H1 (cell line): ENCODE results near the gene ASGR1. TPM values are rescaled to one million over a fixed set of nuclear protein-coding genes. Genes with fewer than 3 reads are reported as not detected.

Source experiments
- CTCF ChIA-PET: fragments of 300-600 bp; sonication (Branson Sonifier 250); formaldehyde crosslinking; loops from one replicate; lab custom pipeline; 2021; ENCODE audit not compliant: partially characterized antibody; lab: Charles Lee
- POLR2A ChIA-PET: fragments of 300-600 bp; sonication (Branson Sonifier 250); formaldehyde crosslinking; loops from one replicate; lab custom pipeline; 2021; ENCODE audit warnings: inconsistent platforms; ENCODE audit not compliant: partially characterized antibody; lab: Charles Lee
- DNase-seq, 2 experiments: peaks; one replicate each; pipeline versions ENCODE4 v3.0.0 to v3.0.0-alpha.2; 2010 to 2022; ENCODE audit warnings: low spot score in 2 of 2, low read depth in 1 of 2, mixed read lengths in 1 of 2
- FAIRE-seq: peaks from 2 replicates; lab custom pipeline; 2011; peaks lifted over from hg19 to GRCh38; lab: Jason Lieb, UNC
- H2AFZ ChIP-seq: 2 replicates; pipeline ENCODE4 v1.8.1; 2012; ENCODE audit warnings: low read length, inconsistent platforms
- H2AK5ac ChIP-seq: 2 replicates; pipeline ENCODE4 v1.6.1; 2013; ENCODE audit warnings: low read depth, low read length
- H2BK120ac ChIP-seq: replicated peaks from 2 replicates; pipeline ENCODE3; 2013; ENCODE audit warnings: low read depth, low read length, inconsistent platforms
- H2BK12ac ChIP-seq: 2 replicates; pipeline ENCODE4 v1.6.1; 2013; ENCODE audit warnings: low read depth, low read length
- H2BK15ac ChIP-seq: 2 replicates; pipeline ENCODE4 v1.6.1; 2013; ENCODE audit warnings: low read length
- H2BK20ac ChIP-seq: 2 replicates; pipeline ENCODE4 v1.6.1; 2013; ENCODE audit warnings: low read length
- H2BK5ac ChIP-seq: 2 replicates; pipeline ENCODE4 v1.6.1; 2013; ENCODE audit warnings: low read depth, low read length
- H3K14ac ChIP-seq: 2 replicates; pipeline ENCODE4 v1.6.1; 2013; ENCODE audit warnings: inconsistent platforms; ENCODE audit not compliant: insufficient read length
- H3K18ac ChIP-seq: 2 replicates; pipeline ENCODE4 v1.6.1; 2013; ENCODE audit warnings: low read length; ENCODE audit errors: extremely low read depth
- H3K23ac ChIP-seq: 2 replicates; pipeline ENCODE4 v1.6.1; 2013; ENCODE audit warnings: inconsistent platforms; ENCODE audit not compliant: insufficient read length
- H3K23me2 ChIP-seq: 2 replicates; pipeline ENCODE4 v1.6.1; 2013; ENCODE audit warnings: low read depth, low read length
- H3K27ac ChIP-seq: 2 replicates; pipeline ENCODE4 v1.6.1; 2011; ENCODE audit warnings: low read depth, low read length, inconsistent platforms
- H3K27me3 ChIP-seq, 4 experiments: replicated peaks in 1 of 4; 1 replicate in 1 of 4; 2 replicates in 3 of 4; pipeline versions ENCODE4 v1.6.1 to v1.8.1; 2011 to 2013; ENCODE audit warnings: low read length in 3 of 4, mild to moderate bottlenecking in 3 of 4, inconsistent platforms in 2 of 4, mixed read lengths in 2 of 4, moderate library complexity in 1 of 4; ENCODE audit not compliant: control insufficient read depth in 3 of 4, insufficient read depth in 3 of 4; ENCODE audit errors: extremely low read depth in 1 of 4
- H3K36me3 ChIP-seq, 4 experiments: 2 replicates each; pipeline versions ENCODE4 v1.6.1 to v1.8.1; 2011 to 2013; ENCODE audit warnings: mild to moderate bottlenecking in 4 of 4, low read length in 3 of 4, moderate library complexity in 2 of 4, control low read depth in 1 of 4, inconsistent platforms in 1 of 4; ENCODE audit not compliant: insufficient read depth in 4 of 4, control insufficient read depth in 2 of 4
- H3K4ac ChIP-seq: replicated peaks from 2 replicates; pipeline ENCODE3; 2013; ENCODE audit warnings: low read length, low read depth, mixed read lengths, inconsistent platforms; ENCODE audit not compliant: insufficient read length
- H3K4me1 ChIP-seq, 4 experiments: replicated peaks in 1 of 4; 1 replicate in 1 of 4; 2 replicates in 3 of 4; pipeline versions ENCODE4 v1.6.1 to v1.8.1; 2011 to 2013; ENCODE audit warnings: low read length in 3 of 4, inconsistent platforms in 2 of 4, mixed read lengths in 1 of 4; ENCODE audit not compliant: insufficient read depth in 4 of 4, control insufficient read depth in 3 of 4
- H3K4me2 ChIP-seq, 2 experiments: 2 replicates each; pipeline versions ENCODE4 v1.6.1 to v1.8.1; 2011 to 2013; ENCODE audit warnings: low read depth in 2 of 2, low read length in 2 of 2, control low read depth in 1 of 2, inconsistent platforms in 1 of 2, mild to moderate bottlenecking in 1 of 2; ENCODE audit not compliant: insufficient read depth in 1 of 2
- H3K4me3 ChIP-seq, 4 experiments: fragments of 200-600, 300-600 bp in 1 of 4; sonication (generic), shearing (Covaris generic), sonication (Bioruptor Twin) in 1 of 4; 2 replicates each; pipeline versions ENCODE4 v1.5.1 to v1.8.1; 2011 to 2016; ENCODE audit warnings: low read length in 4 of 4, low read depth in 3 of 4, control low read depth in 2 of 4, inconsistent platforms in 2 of 4, mild to moderate bottlenecking in 2 of 4, mixed read lengths in 1 of 4, moderate library complexity in 1 of 4; ENCODE audit not compliant: insufficient read depth in 2 of 4; ENCODE audit errors: extremely low read depth in 1 of 4
- H3K56ac ChIP-seq: replicated peaks from 2 replicates; pipeline ENCODE3; 2013; ENCODE audit warnings: low read depth, mild to moderate bottlenecking, mixed read lengths, low read length, inconsistent platforms; ENCODE audit not compliant: insufficient read length
- H3K79me1 ChIP-seq: 2 replicates; pipeline ENCODE4 v1.6.1; 2013; ENCODE audit warnings: low read depth, low read length, control low read depth
- H3K79me2 ChIP-seq, 2 experiments: 2 replicates each; pipeline versions ENCODE4 v1.6.1 to v1.8.1; 2012 to 2013; ENCODE audit warnings: low read length in 2 of 2, mild to moderate bottlenecking in 2 of 2, inconsistent platforms in 1 of 2; ENCODE audit not compliant: insufficient read depth in 2 of 2, control insufficient read depth in 1 of 2
- H3K9ac ChIP-seq, 4 experiments: replicated peaks in 1 of 4; 1 replicate in 1 of 4; 2 replicates in 3 of 4; pipeline versions ENCODE4 v1.6.1 to v1.8.1; 2011 to 2013; ENCODE audit warnings: low read depth in 3 of 4, low read length in 3 of 4, control low read depth in 2 of 4, mild to moderate bottlenecking in 2 of 4, moderate library complexity in 2 of 4, inconsistent platforms in 1 of 4; ENCODE audit errors: extremely low read depth in 1 of 4
- H3K9me3 ChIP-seq, 2 experiments: 2 replicates each; pipeline versions ENCODE4 v1.6.1 to v1.8.1; 2012 to 2013; ENCODE audit warnings: mild to moderate bottlenecking in 2 of 2, moderate library complexity in 2 of 2, control low read depth in 1 of 2, inconsistent platforms in 1 of 2, low read depth in 1 of 2, low read length in 1 of 2, mixed read lengths in 1 of 2; ENCODE audit not compliant: insufficient read depth in 2 of 2
- H4K20me1 ChIP-seq, 2 experiments: replicated peaks in 1 of 2; 2 replicates each; pipeline versions ENCODE3 to v1.8.1; 2011 to 2013; ENCODE audit warnings: inconsistent platforms in 2 of 2, low read length in 2 of 2, mild to moderate bottlenecking in 1 of 2; ENCODE audit not compliant: insufficient read depth in 2 of 2, control insufficient read depth in 1 of 2
- H4K5ac ChIP-seq: 2 replicates; pipeline ENCODE4 v1.6.1; 2013; ENCODE audit warnings: low read length, low read depth, mixed read lengths, inconsistent platforms; ENCODE audit not compliant: insufficient read length
- H4K8ac ChIP-seq: 2 replicates; pipeline ENCODE4 v1.8.0; 2013; ENCODE audit warnings: mild to moderate bottlenecking, moderate library complexity, low read length, inconsistent platforms; ENCODE audit not compliant: insufficient read depth; ENCODE audit errors: extremely low read depth
- H4K91ac ChIP-seq: replicated peaks from 2 replicates; pipeline ENCODE3; 2013; ENCODE audit warnings: low read length, mixed read lengths, inconsistent platforms; ENCODE audit not compliant: insufficient read length
- ASH2L ChIP-seq: fragments of 200-600, 300-600 bp; sonication (generic); IDR thresholded peaks from one replicate; pipeline ENCODE4 v1.7.1; 2017; ENCODE audit warnings: low read length
- CBX5 ChIP-seq: fragments of 300-800, 300-1000 bp; sonication (generic); IDR thresholded peaks from 2 replicates; pipeline ENCODE4 v1.7.1; 2016; ENCODE audit warnings: antibody characterized with exemption, low read length, low read depth
- CEBPB ChIP-seq: IDR thresholded peaks from 2 replicates; pipeline ENCODE4 v1.6.1; 2012; ENCODE audit warnings: low read depth, low read length
- EP300 ChIP-seq, 2 experiments: IDR thresholded peaks; 1 replicate in 1 of 2; 2 replicates in 1 of 2; pipeline ENCODE4 v1.6.1; 2011 to 2012; ENCODE audit warnings: low read depth in 2 of 2, low read length in 2 of 2, mild to moderate bottlenecking in 2 of 2, borderline replicate concordance in 1 of 2, inconsistent platforms in 1 of 2, moderate library complexity in 1 of 2
- JUND ChIP-seq: IDR thresholded peaks from 2 replicates; pipeline ENCODE4 v1.6.1; 2011; ENCODE audit warnings: mild to moderate bottlenecking, improper control_type of control experiment, low read length
- POLR2A ChIP-seq, 2 experiments: IDR thresholded peaks; 1 replicate in 1 of 2; 2 replicates in 1 of 2; pipeline ENCODE4 v1.6.1; 2011; ENCODE audit warnings: low read depth in 2 of 2, low read length in 2 of 2, mild to moderate bottlenecking in 2 of 2; ENCODE audit errors: control extremely low read depth in 1 of 2
- POLR2AphosphoS5 ChIP-seq: IDR thresholded peaks from 2 replicates; pipeline ENCODE4 v1.6.1; 2011; ENCODE audit warnings: low read depth, low read length
- RBBP5 ChIP-seq: IDR thresholded peaks from 2 replicates; pipeline ENCODE4 v1.7.1; 2012; ENCODE audit warnings: low read depth, mild to moderate bottlenecking, inconsistent platforms, low read length, moderate library complexity, borderline replicate concordance
- RFX5 ChIP-seq: IDR thresholded peaks from 2 replicates; pipeline ENCODE4 v1.6.1; 2011; ENCODE audit warnings: low read depth, low read length, improper control_type of control experiment, borderline replicate concordance
- SIX5 ChIP-seq: IDR thresholded peaks from 2 replicates; pipeline ENCODE4 v1.6.1; 2011; ENCODE audit warnings: mild to moderate bottlenecking, low read depth, low read length
- SP1 ChIP-seq: IDR thresholded peaks from 2 replicates; pipeline ENCODE4 v1.6.1; 2011; ENCODE audit warnings: low read depth, low read length
- TAF1 ChIP-seq: IDR thresholded peaks from 2 replicates; pipeline ENCODE4 v1.6.1; 2011; ENCODE audit warnings: mild to moderate bottlenecking, low read depth, low read length
- TCF12 ChIP-seq: IDR thresholded peaks from 2 replicates; pipeline ENCODE4 v1.6.1; 2011; ENCODE audit warnings: low read depth, mild to moderate bottlenecking, low read length
- WGBS, 2 experiments: shearing (Covaris generic) in 1 of 2; methylation state at CpG; one replicate each; pipeline versions ENCODE4 v1.1.6 to v1.1.7; 2013 to 2015; ENCODE audit warnings: low lambda C conversion rate in 2 of 2, mixed read lengths in 2 of 2, inconsistent platforms in 1 of 2, low coverage in 1 of 2, missing lambda C conversion rate in 1 of 2; ENCODE audit not compliant: insufficient replicate concordance in 2 of 2, insufficient coverage in 1 of 2, insufficient read length in 1 of 2; ENCODE audit errors: extremely low coverage in 1 of 2, missing lambda C conversion rate in 1 of 2; 5-methylcytosine and 5-hydroxymethylcytosine counted together
- polyA plus RNA-seq, 7 experiments: library from polyadenylated mRNA; depleted of rRNA in 3 of 7; stranded (reverse) in 5 of 7; unstranded in 2 of 7; fragments of >200 nt in 5 of 7; fragments of 200-250 nt in 2 of 7; gene quantifications; 1 replicate in 5 of 7; 2 replicates in 1 of 7; 4 replicates in 1 of 7; pipeline versions ENCODE4 v1.2.1 to v1.2.3, GENCODE V29; 2011 to 2013; ENCODE audit warnings: missing spikeins in 2 of 7, mixed read lengths in 2 of 7
- total RNA-seq: library from RNA; stranded (reverse); fragmentation: NEBNext Ultra II Directional; extraction: Animal tissue kit (Norgen Biotek cat#: 25700); gene quantifications from 2 replicates; pipeline ENCODE4 v1.2.1, GENCODE V29; 2021

ASGR1 gene
- total and polyA plus RNA-seq, 2 of the 8 experiments (the other 6 are each of a cell fraction or from before 2014, with no cell fraction given): 10.8 to 14.5 TPM

DNA sequence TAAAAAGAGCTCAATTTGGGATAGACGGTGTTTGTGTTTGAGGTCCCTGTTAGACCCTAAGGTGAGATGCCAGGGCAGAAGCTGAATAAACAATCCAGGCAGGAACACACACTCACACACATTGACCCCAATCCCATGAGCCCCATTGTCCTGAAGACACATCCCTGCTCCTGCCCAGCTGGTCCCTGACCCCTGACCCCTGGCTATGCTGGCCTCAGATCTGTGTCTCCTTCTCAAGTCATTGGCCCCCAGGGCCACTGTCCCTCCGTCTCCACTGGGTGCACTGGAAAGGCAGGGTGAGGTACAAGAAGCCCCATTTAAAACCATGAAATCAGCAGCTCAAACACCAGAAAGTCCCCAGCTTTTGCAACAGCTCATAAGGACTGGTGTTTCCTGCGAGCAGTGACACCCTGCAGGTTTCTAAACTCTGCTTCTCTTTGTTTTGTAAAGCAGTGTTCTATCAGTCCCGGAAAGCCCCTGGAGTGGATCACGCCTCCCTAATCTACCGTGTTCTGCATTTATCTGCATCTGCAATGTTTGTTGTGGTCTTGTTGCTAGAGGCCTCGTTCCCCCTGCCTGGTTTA is 46.6 kb downstream of the ASGR1 start:
- Histone ChIP-seq H3K4me3 (peak overlapping the region in 3 of 4 experiments; percentile 9 to 37 (median 23); a peak in 3 of 8 replicates), H3K79me2 (no peaks in the 10 kb centered on the region), H3K14ac (no peak overlapping the region), H3K9ac (peak overlapping the region in 2 of 4 experiments; percentile 62 to 66; a peak in 4 of 7 replicates), H3K9me3 (no peaks in the 10 kb centered on the region), H2AFZ (no peak overlapping the region), H2BK12ac (peak overlapping the region; percentile 85), H3K18ac (peak overlapping the region; percentile 76; the same call in 1 of the 2 replicates), H2BK20ac (no peak overlapping the region), H3K56ac (no peak overlapping the region), H4K8ac (no peak overlapping the region), H3K23ac (no peak overlapping the region), H3K27ac (peak overlapping the region; percentile 94), H3K79me1 (no peaks in the 10 kb centered on the region), H2AK5ac (no peak overlapping the region), H2BK5ac (peak overlapping the region; percentile 72; the same call in 1 of the 2 replicates), H3K36me3 (no peaks in the 10 kb centered on the region), H3K4me1 (peaks cover 10 to 32% (median 22%) of the 10 kb centered on the region in 4 experiments), H3K27me3 (no peaks in the 10 kb centered on the region; a peak in 1 of 7 replicates), H4K5ac (no peak overlapping the region), H2BK15ac (peak overlapping the region; percentile 48; the same call in 1 of the 2 replicates), H3K4me2 (peak overlapping the region; percentile 8 to 63), H4K91ac (peak overlapping the region; percentile 3), H3K4ac (no peak overlapping the region), H2BK120ac (no peak overlapping the region), H4K20me1 (no peaks in the 10 kb centered on the region), H3K23me2 (no peaks in the 10 kb centered on the region)
- WGBS, 2 experiments: 4% methylated on average over 6 of the region's 7 CpGs; no CpG with 5 or more reads in 1 of the 2 experiments
- ChIA-PET POLR2A (interaction anchor here (0.6 to 2.6 kb wide), 16 partner anchors 9 to 87 kb away, joined by 3 to 13 read pairs (median 3); partner anchors contain the start of genes ASGR2 and SLC16A11), CTCF (interaction anchor here (0.5 to 17.7 kb wide), 21 partner anchors 7 to 200 kb away, joined by 3 to 434 read pairs (median 4); partner anchors contain the start of genes ALOX12, ASGR2 and SLC16A11)
- FAIRE-seq (peak; percentile 99), DNase-seq (peak; percentile 63 to 79)
- TF ChIP-seq CEBPB (peak; percentile 65), ASH2L (peak; percentile 98), POLR2A (IDR thresholded peaks at IDR 0.05; ENCODE audit: control extremely low read depth in 1 of 2, low read depth in 2 of 2, low read length in 2 of 2) (peak in 1 of 2 experiments; percentile 65; a peak in 2 of 3 replicates), TCF12 (peak; percentile 36; the same call in 1 of the 2 replicates), SP1 (peak; percentile 88), RBBP5 (peak; percentile 98), TAF1 (peak; percentile 73), SIX5 (no peak), CBX5 (no peak), JUND (no peak), RFX5 (no peak), EP300 (IDR thresholded peaks at IDR 0.05; ENCODE audit: borderline replicate concordance in 1 of 2, low read depth in 2 of 2, low read length in 2 of 2) (peak in 1 of 2 experiments; percentile 93; a peak in 2 of 3 replicates), POLR2AphosphoS5 (peak; percentile 53; the same call in 1 of the 2 replicates)
